ENCODE data around the gene CUBN.
"Not testable (repeated sequence)": the region's sequence is repeated elsewhere in the genome, so short reads cannot be mapped to it uniquely, and the experiment has no call there.

Gene CUBN

DNA sequence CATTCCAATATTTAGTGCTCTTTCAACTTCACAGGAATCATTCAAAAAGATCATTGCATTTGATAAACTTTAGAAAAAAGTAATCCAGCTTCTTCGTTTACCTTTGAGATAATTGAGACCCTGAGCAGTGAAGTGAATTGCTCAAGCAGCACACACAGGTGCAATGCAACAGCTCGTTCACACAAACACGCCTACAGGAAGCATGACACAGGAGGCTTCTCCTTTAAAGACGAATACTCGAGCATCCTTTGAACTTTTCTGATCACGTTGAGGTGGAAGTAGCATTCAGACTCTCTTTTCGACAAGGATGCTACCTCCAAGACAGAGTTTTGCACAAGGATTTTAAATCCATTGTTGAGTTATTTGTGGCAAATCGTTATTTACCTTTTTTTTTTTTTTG, 294.4 kb downstream of the CUBN start:
- TF ChIP-seq, protein P1, sequence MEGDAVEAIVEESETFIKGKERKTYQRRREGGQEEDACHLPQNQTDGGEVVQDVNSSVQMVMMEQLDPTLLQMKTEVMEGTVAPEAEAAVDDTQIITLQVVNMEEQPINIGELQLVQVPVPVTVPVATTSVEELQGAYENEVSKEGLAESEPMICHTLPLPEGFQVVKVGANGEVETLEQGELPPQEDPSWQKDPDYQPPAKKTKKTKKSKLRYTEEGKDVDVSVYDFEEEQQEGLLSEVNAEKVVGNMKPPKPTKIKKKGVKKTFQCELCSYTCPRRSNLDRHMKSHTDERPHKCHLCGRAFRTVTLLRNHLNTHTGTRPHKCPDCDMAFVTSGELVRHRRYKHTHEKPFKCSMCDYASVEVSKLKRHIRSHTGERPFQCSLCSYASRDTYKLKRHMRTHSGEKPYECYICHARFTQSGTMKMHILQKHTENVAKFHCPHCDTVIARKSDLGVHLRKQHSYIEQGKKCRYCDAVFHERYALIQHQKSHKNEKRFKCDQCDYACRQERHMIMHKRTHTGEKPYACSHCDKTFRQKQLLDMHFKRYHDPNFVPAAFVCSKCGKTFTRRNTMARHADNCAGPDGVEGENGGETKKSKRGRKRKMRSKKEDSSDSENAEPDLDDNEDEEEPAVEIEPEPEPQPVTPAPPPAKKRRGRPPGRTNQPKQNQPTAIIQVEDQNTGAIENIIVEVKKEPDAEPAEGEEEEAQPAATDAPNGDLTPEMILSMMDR (conservative IDR thresholded peaks at IDR 0.05), result no peak
- TF ChIP-seq ZFX (IDR thresholded peaks at IDR 0.05), result no peak
- H3K27ac ChIP-seq, result no peak overlapping the region

DNA sequence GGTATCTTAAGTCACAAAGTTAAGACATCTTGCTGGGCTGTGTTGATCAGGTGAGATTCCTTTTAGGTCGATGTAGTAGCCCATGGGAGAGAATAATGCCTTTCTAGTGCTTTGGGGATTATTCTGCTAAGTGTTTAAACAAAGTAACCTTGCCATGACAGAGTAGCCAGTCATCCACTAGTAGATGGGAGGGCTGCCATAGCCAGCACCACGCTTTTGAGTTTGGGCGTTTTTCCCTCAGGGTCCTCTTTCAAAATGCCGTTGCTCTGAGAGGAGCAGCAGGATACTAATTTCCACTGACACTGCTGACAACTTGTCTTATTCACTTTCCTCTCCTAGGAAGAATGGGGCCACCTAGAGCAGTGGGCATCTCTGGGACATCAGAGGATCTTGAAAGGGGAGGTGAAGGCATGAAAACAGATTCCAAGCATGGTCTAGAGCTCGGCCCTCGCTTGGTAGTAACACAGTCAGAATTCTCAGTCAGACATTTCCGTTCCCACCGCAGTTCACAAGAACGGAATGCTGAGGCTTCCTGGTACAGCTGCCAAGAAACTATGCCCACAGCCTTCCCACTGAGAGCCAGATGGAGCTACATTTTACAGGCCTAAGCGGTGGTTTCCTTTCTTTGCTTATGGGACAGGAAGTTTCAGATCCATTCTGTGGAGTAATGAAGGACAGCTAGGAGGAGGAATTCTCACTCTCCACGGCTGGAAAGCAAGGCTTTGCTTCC, 297.1 kb downstream of the CUBN start:
- TF ChIP-seq, protein P1 (conservative IDR thresholded peaks at IDR 0.05), result no peak
- no peak for TF ChIP-seq ZFX (IDR thresholded peaks at IDR 0.05)
- no peak overlapping the region for H3K27ac ChIP-seq

DNA sequence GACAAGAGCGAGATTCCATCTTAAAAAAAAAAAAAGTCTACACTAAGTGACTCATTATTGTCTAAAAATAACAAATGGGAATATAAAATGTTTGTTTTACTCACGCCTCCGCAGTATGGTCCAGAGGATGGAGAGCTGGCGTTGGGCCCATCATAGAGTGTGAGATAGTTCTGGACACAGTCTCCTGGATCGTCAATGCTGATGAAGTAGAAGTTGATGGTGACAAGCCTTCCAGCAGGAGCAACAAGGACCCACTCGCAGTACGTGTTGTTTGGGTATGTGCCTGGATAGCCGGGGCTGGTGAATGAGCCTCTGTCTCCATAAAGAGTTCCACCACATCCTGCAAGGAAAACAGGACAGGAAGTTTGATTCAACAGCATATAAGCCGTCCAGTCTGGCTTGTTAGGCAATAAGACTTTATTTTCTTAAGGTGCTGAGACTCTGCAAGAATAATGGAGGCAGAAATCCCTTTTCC, 300.9 kb downstream of the CUBN start:
- no peak for TF ChIP-seq ZFX (IDR thresholded peaks at IDR 0.05)
- TF ChIP-seq, protein P1 (conservative IDR thresholded peaks at IDR 0.05), result no peak
- no peak overlapping the region for H3K27ac ChIP-seq

DNA sequence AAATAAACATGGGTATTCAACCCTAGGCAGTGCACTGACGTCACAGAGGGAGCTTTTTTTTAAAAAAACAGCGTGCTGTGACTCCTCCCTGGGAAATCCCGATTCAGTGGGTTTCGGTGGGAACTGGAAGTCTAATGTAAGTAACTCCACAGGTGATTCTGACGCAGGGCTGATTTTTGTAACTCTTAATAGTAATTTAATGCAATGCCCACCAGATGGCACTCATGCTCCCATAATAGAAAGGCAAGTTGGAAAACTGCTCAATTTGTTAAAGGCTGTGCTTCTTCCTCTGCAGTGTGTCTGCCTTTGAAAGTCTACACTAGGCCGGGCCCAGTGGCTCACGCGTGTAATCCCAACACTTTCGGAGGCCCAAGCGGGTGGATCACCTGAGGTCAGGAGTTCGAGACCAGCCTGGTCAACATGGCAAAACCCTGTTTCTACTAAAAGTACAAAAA, 301.5 kb downstream of the CUBN start:
- TF ChIP-seq, protein P1 (conservative IDR thresholded peaks at IDR 0.05), result peak; percentile 65
- no peak for TF ChIP-seq ZFX (IDR thresholded peaks at IDR 0.05)
- no peak overlapping the region for H3K27ac ChIP-seq

DNA sequence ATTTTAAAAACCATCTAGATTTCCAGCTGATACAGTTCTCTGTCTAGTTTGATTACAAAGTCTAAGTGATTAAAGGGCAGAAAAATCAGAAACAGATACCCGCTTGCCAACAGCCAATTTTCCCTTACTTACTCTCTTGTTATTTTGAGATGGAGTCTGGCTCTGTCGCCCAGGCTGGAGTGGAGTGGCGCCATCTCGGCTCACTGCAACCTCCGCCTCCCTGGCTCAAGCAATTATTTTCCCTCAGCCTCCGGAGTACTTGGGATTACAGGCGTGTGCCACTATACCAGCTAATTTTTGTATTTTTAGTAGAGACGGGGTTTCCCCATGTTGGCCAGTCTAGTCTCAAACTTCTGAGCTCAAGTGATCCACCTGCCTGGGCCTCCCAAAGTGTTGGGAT, 302.1 kb downstream of the CUBN start:
- not testable (repeated sequence) for H3K27ac ChIP-seq

DNA sequence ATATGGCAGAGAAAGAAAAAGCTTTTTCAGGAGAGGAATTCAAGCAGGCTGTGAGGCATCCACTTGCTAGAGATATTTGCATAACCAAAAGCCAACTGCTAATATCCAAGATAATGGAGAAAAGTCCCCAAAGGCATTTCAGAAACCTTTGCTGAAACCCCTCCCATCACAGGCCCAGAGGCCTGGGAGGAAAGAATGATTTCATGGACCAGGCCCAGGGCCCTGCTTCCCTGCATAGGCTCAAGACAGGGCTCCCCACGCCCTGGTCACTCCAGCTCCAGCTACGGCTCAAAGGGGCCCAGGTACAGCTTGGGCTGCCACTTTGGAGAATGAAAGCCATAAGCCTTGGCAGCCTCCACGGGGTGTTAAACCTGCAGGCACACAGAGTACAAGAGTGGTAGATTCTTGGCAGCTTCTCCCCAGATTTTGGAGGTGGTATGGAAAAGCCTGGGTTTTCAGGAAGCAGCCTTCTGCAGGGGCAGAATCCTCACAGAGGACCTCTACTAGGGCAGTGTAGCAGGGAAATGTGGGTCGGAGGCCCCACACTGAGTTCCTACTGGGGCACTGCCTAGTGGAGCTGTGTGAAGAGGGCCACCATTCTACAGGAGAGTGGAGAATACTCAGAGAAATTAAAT, 306.8 kb downstream of the CUBN start:
- H3K27ac ChIP-seq, result no peak overlapping the region
- no peak for TF ChIP-seq ZFX (IDR thresholded peaks at IDR 0.05)
- TF ChIP-seq, protein P1 (conservative IDR thresholded peaks at IDR 0.05), result no peak

DNA sequence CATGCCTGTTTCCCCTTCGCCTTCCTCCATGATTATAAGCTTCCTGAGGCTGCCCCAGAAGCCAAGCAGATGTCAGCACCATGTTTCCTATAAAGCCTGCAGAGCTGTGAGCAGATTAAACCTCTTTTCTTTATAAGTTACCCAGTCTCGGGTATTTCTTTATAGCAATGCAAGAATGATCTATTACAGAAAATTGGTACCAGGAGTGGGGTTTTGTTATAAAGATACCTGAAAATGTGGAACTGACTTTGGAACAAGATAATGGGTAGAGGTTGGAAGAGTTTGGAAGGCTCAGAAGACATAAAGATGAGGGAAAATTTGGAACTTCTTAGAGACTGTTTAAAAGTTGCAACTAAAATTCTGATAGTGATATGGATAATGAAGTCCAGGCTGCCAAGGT, 307.6 kb downstream of the CUBN start:
- TF ChIP-seq, protein P1 (conservative IDR thresholded peaks at IDR 0.05), result no peak
- no peak for TF ChIP-seq ZFX (IDR thresholded peaks at IDR 0.05)
- no peak overlapping the region for H3K27ac ChIP-seq
